ENCODE data around the gene DYNC1I2. TPM values are rescaled to one million over a fixed set of nuclear protein-coding genes. Genes with fewer than 3 reads are reported as not detected.

DYNC1I2 gene
- total and polyA plus RNA-seq, 2 donors (not counting 3 experiments of a cell fraction or from before 2014, with no cell fraction given): 131 to 138 TPM

- H3K4me2 ChIP-seq (ENCODE audit: insufficient read depth, low read length): no peak overlapping the region
- dilution Hi-C loops (cut with MboI; ENCODE audit: extremely low pct_ligation_motif_present, low sequenced_read_pairs) (no loop called here), intact Hi-C loops (cut with micrococcal nuclease) (no loop called here)
- H3K4me1 ChIP-seq (ENCODE audit: control insufficient read depth, extremely low read depth, insufficient read depth, low read length): no peaks in the 10 kb centered on the region
- ChIA-PET CTCF (interaction anchor here (0.8 to 1.9 kb wide), 5 partner anchors 25 to 340 kb away, joined by 3 to 5 read pairs (median 4); no protein-coding TSS in a partner anchor), POLR2A (no interaction called here)
- H3K27ac ChIP-seq (ENCODE audit: insufficient read depth, low read depth, low read length): no peak overlapping the region
- no peak for TF ChIP-seq POLR2A (IDR thresholded peaks at IDR 0.05; ENCODE audit: low read depth, low read length)
- no peak for TF ChIP-seq MAX (IDR thresholded peaks at IDR 0.05; ENCODE audit: insufficient read depth, insufficient read length)
- TF ChIP-seq JUN (IDR thresholded peaks at IDR 0.05; ENCODE audit: borderline replicate concordance, insufficient read depth, insufficient read length, low read depth): no peak
- no peak for TF ChIP-seq CTCF (IDR thresholded peaks at IDR 0.05; ENCODE audit: extremely low read depth in 1 of 2, insufficient read depth in 1 of 2, low read depth in 1 of 2, low read length in 2 of 2)
- TF ChIP-seq EZH2 (IDR thresholded peaks at IDR 0.05; ENCODE audit: borderline replicate concordance, low read depth, low read length, severe bottlenecking): no peak
- TF ChIP-seq GATA2 (IDR thresholded peaks at IDR 0.05; ENCODE audit: insufficient read depth, insufficient read length, low read depth, low read length): no peak
- TF ChIP-seq FOS (IDR thresholded peaks at IDR 0.05; ENCODE audit: borderline replicate concordance, insufficient read depth, low read length): no peak
- no peak for TF ChIP-seq POLR2AphosphoS5 (IDR thresholded peaks at IDR 0.05; ENCODE audit: insufficient read depth, low read depth, low read length)
- TF ChIP-seq MYC (IDR thresholded peaks at IDR 0.05; ENCODE audit: low read depth, low read length): no peak
- DNase-seq (ENCODE audit: low read depth, low spot score) (no peak), FAIRE-seq (no peak)
- no peak overlapping the region for H3K4me3 ChIP-seq (replicated peaks in 1 of 3; ENCODE audit: insufficient read depth in 1 of 3, low read depth in 1 of 3, low read length in 3 of 3)
- no peak overlapping the region for H3K9ac ChIP-seq (replicated peaks; ENCODE audit: extremely low read depth, insufficient read depth, low read length)
- no TSS peak for BruUV-seq (replicated peaks)
- no peaks in the 10 kb centered on the region for H4K20me1 ChIP-seq (replicated peaks; ENCODE audit: control insufficient read depth, extremely low read depth, insufficient read depth, low read length)
- H3K36me3 ChIP-seq (ENCODE audit: control insufficient read depth in 2 of 2, extremely low read depth in 1 of 2, insufficient read depth in 2 of 2, low read length in 2 of 2): peaks cover 4 to 6% of the 10 kb centered on the region in 2 experiments
- no peaks in the 10 kb centered on the region for H3K9me1 ChIP-seq (replicated peaks; ENCODE audit: control insufficient read depth, extremely low read depth, insufficient read depth, low read length)
- no peak overlapping the region for H2AFZ ChIP-seq (ENCODE audit: low read depth, low read length)
- no peaks in the 10 kb centered on the region for H3K27me3 ChIP-seq (ENCODE audit: control insufficient read depth in 2 of 2, insufficient read depth in 2 of 2, low read length in 2 of 2)
- H3K9me3 ChIP-seq (replicated peaks; ENCODE audit: control insufficient read depth, insufficient read depth, low read length): no peaks in the 10 kb centered on the region
- no peaks in the 10 kb centered on the region for H3K79me2 ChIP-seq (ENCODE audit: control insufficient read depth, insufficient read depth, low read length)
Observed at GRCh38 chr2:171787333-171788072, 100.2 kb downstream of the DYNC1I2 start.
